Measurements from ENCODE around the gene BCR. TPM values are rescaled to one million over a fixed set of nuclear protein-coding genes. Genes with fewer than 3 reads are reported as not detected.

Gene BCR
- total and polyA plus RNA-seq, 2 of the 13 experiments (the other 11 are each of a cell fraction or from before 2014, with no cell fraction given) = 19.9 to 33.6 TPM

DNA sequence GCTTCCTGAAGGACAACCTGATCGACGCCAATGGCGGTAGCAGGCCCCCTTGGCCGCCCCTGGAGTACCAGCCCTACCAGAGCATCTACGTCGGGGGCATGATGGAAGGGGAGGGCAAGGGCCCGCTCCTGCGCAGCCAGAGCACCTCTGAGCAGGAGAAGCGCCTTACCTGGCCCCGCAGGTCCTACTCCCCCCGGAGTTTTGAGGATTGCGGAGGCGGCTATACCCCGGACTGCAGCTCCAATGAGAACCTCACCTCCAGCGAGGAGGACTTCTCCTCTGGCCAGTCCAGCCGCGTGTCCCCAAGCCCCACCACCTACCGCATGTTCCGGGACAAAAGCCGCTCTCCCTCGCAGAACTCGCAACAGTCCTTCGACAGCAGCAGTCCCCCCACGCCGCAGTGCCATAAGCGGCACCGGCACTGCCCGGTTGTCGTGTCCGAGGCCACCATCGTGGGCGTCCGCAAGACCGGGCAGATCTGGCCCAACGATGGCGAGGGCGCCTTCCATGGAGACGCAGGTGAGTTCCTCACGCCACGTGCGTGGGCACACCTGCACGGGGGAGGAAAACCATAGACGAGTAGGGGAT is 1.5 kb downstream of the BCR start (continued):
- TF ChIP-seq, protein P1, sequence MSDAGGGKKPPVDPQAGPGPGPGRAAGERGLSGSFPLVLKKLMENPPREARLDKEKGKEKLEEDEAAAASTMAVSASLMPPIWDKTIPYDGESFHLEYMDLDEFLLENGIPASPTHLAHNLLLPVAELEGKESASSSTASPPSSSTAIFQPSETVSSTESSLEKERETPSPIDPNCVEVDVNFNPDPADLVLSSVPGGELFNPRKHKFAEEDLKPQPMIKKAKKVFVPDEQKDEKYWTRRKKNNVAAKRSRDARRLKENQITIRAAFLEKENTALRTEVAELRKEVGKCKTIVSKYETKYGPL (CRISPR knock-in tag; IDR thresholded peaks at IDR 0.05) = no peak
- TF ChIP-seq HNRNPLL (IDR thresholded peaks at IDR 0.05; ENCODE audit: low read depth, low read length, poor library complexity, severe bottlenecking) (peak; percentile 76), MLLT10 (CRISPR knock-in tag; IDR thresholded peaks at IDR 0.05) (no peak), BORCS8-MEF2B (CRISPR knock-in tag; IDR thresholded peaks at IDR 0.05) (peak; percentile 48; the same call in 1 of the 2 replicates), RFX1 (IDR thresholded peaks at IDR 0.05) (no peak), ZSCAN21 (CRISPR knock-in tag; IDR thresholded peaks at IDR 0.05; ENCODE audit: borderline replicate concordance) (no peak), ATAD3A (CRISPR knock-in tag; IDR thresholded peaks at IDR 0.05) (no peak), KLF16 (CRISPR knock-in tag; IDR thresholded peaks at IDR 0.05) (no peak; a peak in 1 of 4 replicates), ZNF572 (CRISPR knock-in tag; IDR thresholded peaks at IDR 0.05) (no peak), ZNF30 (CRISPR knock-in tag; IDR thresholded peaks at IDR 0.05) (no peak), ZNF607 (CRISPR knock-in tag; IDR thresholded peaks at IDR 0.05; ENCODE audit: borderline replicate concordance) (0 out of 2 replicates have a peak, but pooled peaks have one; percentile 31), MAF1 (CRISPR knock-in tag; IDR thresholded peaks at IDR 0.05; ENCODE audit: borderline replicate concordance) (no peak)
- TF ChIP-seq, protein P2, sequence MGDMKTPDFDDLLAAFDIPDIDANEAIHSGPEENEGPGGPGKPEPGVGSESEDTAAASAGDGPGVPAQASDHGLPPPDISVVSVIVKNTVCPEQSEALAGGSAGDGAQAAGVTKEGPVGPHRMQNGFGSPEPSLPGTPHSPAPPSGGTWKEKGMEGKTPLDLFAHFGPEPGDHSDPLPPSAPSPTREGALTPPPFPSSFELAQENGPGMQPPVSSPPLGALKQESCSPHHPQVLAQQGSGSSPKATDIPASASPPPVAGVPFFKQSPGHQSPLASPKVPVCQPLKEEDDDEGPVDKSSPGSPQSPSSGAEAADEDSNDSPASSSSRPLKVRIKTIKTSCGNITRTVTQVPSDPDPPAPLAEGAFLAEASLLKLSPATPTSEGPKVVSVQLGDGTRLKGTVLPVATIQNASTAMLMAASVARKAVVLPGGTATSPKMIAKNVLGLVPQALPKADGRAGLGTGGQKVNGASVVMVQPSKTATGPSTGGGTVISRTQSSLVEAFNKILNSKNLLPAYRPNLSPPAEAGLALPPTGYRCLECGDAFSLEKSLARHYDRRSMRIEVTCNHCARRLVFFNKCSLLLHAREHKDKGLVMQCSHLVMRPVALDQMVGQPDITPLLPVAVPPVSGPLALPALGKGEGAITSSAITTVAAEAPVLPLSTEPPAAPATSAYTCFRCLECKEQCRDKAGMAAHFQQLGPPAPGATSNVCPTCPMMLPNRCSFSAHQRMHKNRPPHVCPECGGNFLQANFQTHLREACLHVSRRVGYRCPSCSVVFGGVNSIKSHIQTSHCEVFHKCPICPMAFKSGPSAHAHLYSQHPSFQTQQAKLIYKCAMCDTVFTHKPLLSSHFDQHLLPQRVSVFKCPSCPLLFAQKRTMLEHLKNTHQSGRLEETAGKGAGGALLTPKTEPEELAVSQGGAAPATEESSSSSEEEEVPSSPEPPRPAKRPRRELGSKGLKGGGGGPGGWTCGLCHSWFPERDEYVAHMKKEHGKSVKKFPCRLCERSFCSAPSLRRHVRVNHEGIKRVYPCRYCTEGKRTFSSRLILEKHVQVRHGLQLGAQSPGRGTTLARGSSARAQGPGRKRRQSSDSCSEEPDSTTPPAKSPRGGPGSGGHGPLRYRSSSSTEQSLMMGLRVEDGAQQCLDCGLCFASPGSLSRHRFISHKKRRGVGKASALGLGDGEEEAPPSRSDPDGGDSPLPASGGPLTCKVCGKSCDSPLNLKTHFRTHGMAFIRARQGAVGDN (CRISPR knock-in tag; IDR thresholded peaks at IDR 0.05) = peak; percentile 86
- TF ChIP-seq, protein P3, sequence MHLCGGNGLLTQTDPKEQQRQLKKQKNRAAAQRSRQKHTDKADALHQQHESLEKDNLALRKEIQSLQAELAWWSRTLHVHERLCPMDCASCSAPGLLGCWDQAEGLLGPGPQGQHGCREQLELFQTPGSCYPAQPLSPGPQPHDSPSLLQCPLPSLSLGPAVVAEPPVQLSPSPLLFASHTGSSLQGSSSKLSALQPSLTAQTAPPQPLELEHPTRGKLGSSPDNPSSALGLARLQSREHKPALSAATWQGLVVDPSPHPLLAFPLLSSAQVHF (CRISPR knock-in tag; IDR thresholded peaks at IDR 0.05) = 0 out of 2 replicates have a peak, but pooled peaks have one; percentile 51
- TF ChIP-seq, protein P4, sequence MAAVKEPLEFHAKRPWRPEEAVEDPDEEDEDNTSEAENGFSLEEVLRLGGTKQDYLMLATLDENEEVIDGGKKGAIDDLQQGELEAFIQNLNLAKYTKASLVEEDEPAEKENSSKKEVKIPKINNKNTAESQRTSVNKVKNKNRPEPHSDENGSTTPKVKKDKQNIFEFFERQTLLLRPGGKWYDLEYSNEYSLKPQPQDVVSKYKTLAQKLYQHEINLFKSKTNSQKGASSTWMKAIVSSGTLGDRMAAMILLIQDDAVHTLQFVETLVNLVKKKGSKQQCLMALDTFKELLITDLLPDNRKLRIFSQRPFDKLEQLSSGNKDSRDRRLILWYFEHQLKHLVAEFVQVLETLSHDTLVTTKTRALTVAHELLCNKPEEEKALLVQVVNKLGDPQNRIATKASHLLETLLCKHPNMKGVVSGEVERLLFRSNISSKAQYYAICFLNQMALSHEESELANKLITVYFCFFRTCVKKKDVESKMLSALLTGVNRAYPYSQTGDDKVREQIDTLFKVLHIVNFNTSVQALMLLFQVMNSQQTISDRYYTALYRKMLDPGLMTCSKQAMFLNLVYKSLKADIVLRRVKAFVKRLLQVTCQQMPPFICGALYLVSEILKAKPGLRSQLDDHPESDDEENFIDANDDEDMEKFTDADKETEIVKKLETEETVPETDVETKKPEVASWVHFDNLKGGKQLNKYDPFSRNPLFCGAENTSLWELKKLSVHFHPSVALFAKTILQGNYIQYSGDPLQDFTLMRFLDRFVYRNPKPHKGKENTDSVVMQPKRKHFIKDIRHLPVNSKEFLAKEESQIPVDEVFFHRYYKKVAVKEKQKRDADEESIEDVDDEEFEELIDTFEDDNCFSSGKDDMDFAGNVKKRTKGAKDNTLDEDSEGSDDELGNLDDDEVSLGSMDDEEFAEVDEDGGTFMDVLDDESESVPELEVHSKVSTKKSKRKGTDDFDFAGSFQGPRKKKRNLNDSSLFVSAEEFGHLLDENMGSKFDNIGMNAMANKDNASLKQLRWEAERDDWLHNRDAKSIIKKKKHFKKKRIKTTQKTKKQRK (IDR thresholded peaks at IDR 0.05; ENCODE audit: low read length) = no peak
- TF ChIP-seq, protein P5, sequence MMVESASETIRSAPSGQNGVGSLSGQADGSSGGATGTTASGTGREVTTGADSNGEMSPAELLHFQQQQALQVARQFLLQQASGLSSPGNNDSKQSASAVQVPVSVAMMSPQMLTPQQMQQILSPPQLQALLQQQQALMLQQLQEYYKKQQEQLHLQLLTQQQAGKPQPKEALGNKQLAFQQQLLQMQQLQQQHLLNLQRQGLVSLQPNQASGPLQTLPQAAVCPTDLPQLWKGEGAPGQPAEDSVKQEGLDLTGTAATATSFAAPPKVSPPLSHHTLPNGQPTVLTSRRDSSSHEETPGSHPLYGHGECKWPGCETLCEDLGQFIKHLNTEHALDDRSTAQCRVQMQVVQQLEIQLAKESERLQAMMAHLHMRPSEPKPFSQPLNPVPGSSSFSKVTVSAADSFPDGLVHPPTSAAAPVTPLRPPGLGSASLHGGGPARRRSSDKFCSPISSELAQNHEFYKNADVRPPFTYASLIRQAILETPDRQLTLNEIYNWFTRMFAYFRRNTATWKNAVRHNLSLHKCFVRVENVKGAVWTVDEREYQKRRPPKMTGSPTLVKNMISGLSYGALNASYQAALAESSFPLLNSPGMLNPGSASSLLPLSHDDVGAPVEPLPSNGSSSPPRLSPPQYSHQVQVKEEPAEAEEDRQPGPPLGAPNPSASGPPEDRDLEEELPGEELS (CRISPR knock-in tag; IDR thresholded peaks at IDR 0.05) = peak; percentile 6; the same call in 1 of the 2 replicates
